Activated CD4-positive, alpha-beta T cell treated with anti-CD3 and anti-CD28 coated beads, Interleukin-2, amount 50 U/mL, for 16 hours (primary cell): ENCODE results near the gene CBY1.

Experiments
- DNase-seq: peaks from one replicate; pipeline ENCODE4 v3.0.0-alpha.2; 2020

Gene CBY1

GRCh38 chr22:38705235-38706100, 49.0 kb downstream of the CBY1 start, which contains the start of gene GTPBP1:
GTPBP1 (plus strand) TSS chr22:38705944; CDS start chr22:38705956, 12 bp downstream.
- peak; percentile 100 for DNase-seq

DNA sequence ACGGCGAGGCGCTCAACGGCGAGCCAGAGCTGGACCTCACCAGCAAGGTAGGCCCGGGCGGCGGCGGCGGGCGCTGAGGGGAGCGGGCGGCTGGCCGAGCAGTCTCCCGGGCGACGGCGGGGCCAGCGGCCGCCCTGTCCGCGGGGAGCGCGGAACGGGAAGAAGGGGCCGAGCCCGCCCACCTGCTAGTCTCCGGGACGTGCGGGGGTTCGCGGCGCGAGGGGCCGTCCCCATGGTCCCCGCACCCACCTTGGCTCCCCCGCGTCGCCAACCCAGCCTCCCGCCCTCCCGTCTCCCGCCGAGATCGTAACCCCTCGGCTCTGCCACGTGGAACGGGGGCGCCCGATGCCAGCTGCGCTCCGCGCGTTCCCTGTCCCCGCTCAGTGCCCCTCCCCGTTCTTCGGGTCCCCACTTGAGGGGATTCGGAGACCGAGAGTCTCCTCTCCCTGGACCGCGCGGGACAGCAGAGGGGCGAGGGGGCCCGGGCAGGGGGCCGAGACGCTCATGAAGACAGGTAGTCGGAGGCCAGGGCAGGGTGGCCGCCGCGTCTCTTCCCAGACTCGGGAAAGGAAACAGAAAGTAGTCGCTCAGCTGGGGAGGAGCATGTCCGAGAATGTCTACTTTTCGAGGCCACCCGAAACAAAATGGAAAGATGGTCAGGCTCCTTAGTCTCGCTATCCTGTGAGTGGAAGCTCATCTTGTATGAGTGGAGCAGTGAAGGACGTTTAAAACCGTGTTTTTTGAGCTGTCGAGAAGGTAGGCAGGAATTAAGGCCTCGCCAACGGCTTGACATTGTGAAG, 49.9 kb downstream of the CBY1 start:
- peak; percentile 33 for DNase-seq

DNA sequence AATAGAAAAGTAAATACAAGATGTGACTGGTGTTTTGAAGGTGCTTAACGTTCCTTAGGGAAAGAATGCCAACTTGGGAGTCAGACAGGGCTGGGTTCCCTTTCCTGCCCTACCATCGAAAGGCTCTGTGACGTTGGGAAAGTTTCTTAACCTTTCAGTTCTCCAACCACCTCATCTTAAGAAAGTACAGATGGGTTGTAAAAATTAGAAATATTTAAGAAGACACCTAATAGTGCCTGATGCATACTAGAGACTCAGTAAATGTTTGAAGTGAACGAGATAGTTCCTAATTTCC, 50.4 kb downstream of the CBY1 start:
- no peak for DNase-seq

GRCh38 chr22:38707346-38707745, 50.9 kb downstream of the CBY1 start:
- DNase-seq: peak; percentile 49

DNA sequence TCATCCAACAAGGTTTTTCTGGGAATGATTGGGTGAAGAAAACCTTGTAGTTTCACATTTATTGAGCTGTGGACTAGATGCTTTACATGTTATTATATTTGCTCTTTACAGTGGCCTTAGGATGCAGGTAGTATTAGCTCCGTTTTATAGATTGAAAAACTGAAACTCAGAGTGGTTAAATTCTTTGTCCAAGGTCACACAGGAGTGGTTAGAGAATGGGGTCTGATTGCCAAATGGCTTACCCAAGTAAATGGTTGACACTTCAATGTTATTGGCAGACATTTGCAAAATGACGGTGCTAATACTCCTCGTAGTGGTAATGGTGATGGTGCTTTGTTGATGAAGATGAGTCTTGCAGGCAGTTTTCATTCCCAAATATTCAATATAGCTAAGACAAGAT, 51.5 kb downstream of the CBY1 start:
- no peak for DNase-seq

GRCh38 chr22:38709306-38709705, 52.9 kb downstream of the CBY1 start:
- DNase-seq: no peak

GRCh38 chr22:38710351-38710750, 53.9 kb downstream of the CBY1 start:
- DNase-seq: no peak

DNA sequence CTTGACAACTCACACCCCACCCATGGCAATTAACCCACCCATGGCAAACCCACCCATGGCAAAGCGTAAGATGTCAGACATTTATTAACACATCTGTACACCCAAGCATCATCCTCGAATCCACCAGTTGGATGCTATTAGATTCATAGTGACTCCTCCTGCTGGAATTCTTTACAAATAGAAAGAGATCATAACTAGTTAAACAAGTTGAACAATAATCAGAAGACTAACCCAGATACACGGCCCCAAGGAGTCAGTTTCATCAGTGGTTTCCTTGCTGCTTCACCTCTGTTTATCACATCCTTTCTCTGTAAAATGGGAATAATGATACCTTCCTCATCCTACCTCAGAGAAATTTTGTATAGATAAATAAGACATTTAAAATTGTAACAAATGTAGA, 54.4 kb downstream of the CBY1 start:
- DNase-seq: no peak

DNA sequence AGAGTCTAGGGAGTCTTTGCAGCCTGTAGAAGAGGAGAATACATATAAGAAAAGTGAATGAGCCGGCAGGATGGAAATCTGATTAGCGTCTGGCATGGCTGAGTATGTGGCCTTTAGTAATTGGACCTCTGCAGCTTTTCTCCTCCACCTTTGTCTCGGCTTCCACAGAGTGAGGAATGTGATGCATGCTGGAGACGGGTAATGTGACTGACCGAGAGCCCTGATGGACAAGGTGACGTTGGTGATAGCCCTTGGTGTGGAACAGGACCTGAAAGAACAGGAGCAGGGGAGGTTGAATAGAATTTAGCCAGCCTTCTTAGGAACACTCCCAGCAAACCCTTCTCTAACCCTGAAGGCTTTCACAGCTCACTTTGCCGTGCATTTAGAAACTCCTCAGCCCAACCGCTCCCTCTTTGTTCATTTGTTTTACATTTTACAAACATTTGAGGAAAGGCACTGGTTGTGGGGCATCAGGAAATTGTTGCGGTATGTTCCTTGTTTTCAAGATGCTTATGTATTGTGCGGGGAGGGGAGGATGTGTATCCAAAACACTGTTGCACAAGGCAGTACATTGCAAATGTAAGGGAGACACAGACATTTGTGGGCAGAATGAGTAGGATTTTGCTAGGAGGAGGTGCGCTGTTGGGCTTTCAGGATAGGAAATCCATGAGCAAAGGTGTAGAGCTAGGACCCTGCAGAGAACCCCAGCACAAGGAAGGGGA, 56.2 kb downstream of the CBY1 start:
- DNase-seq: no peak

DNA sequence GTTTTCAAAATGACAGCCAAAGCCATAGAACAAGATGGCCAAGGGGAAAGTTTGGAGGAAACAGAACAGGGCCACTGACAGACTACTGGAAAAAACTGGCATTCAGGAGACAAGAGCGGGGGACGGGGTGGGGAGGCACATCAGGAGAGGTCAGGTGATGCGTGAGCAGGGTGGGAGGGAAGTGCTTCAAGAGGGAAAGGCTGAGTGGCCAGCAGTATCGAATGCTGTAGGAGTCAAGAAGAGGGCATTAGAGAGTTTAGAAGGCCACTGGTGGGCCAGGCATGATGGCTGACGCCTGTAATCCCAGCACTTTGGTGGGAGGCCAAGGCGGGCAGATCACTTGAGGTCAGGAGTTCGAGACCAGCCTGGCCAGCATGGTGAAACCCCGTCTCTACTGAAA, 57.5 kb downstream of the CBY1 start:
- no peak for DNase-seq

- DNase-seq: no peak
These were observed 58.8 kb downstream of the CBY1 start for GRCh38 chr22:38715176-38715764.

GRCh38 chr22:38715852-38716251, 59.4 kb downstream of the CBY1 start:
- no peak for DNase-seq

- no peak for DNase-seq
These were observed 59.8 kb downstream of the CBY1 start for GRCh38 chr22:38716271-38716670.

DNA sequence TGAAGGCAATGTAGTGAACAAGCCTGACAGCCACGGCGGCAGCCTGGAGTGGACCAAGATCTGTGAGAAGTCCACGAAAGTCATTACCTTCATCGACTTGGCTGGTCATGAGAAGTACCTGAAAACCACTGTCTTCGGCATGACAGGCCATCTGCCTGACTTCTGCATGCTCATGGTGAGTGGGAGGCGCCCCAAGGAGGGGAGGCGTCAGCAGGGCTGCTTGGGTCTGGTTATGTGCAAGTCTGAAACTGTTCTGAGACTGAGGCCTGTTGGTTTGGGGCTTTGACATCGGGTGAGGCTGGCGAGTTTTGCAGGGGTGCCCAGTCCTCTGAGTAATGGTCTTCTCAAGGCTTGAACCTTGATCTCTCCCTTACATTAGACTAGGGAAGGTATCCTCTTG, 60.4 kb downstream of the CBY1 start:
- no peak for DNase-seq

- DNase-seq: no peak
These were observed 60.8 kb downstream of the CBY1 start for GRCh38 chr22:38717244-38717643.

- no peak for DNase-seq
These were observed 62.0 kb downstream of the CBY1 start for GRCh38 chr22:38718414-38718813.

GRCh38 chr22:38719196-38719595, 62.8 kb downstream of the CBY1 start:
- DNase-seq: no peak

- no peak for DNase-seq
These were observed 63.9 kb downstream of the CBY1 start for GRCh38 chr22:38720350-38720749.

GRCh38 chr22:38721551-38721950, 65.1 kb downstream of the CBY1 start:
- DNase-seq: no peak
